Measurements from ENCODE around the gene KCNJ9. TPM values are rescaled to one million over a fixed set of nuclear protein-coding genes. Genes with fewer than 3 reads are reported as not detected.
"Not testable (repeated sequence)": the region's sequence is repeated elsewhere in the genome, so short reads cannot be mapped to it uniquely, and the experiment has no call there.

Gene KCNJ9
- total and polyA plus RNA-seq, 10 of the 15 experiments (the other 5 are each of a cell fraction or from before 2014, with no cell fraction given), result 0.12 TPM; not detected in 9

GRCh38 chr1:160049101-160049500 is 32.2 kb upstream of the KCNJ9 start:
- no TSS peak for BruUV-seq (replicated peaks)
- H2AFZ ChIP-seq (ENCODE audit: control insufficient read depth, low read depth, low read length), result no peak overlapping the region
- ChIA-PET SMC1A (ENCODE audit: uncharacterized antibody, unreplicated experiment) (interaction anchor here (6.5 kb wide), 1 partner anchor 30 kb away, joined by 89 read pairs; the partner anchor contains the start of gene KCNJ9), CTCF (interaction anchor here (1.0 to 49.8 kb wide), 3 partner anchors 12 to 42 kb away, joined by 3 to 1035 read pairs (median 3); partner anchors contain the start of genes IGSF8, KCNJ10 and KCNJ9), POLR2A (no interaction called here), RAD21 (ENCODE audit: unreplicated experiment) (no interaction called here)
- no peak for FAIRE-seq
- no peaks in the 10 kb centered on the region for H4K20me1 ChIP-seq (ENCODE audit: control insufficient read depth, insufficient read depth)
- no peak for ATAC-seq
- H3K9ac ChIP-seq (ENCODE audit: control insufficient read depth, insufficient read depth, low read length), result no peak overlapping the region
- intact Hi-C loops (cut with micrococcal nuclease; ENCODE audit: unreplicated experiment), result no loop called here
- 31% methylated on average over 3 of the region's 3 CpGs for WGBS (ENCODE audit: insufficient coverage, insufficient replicate concordance, low lambda C conversion rate, missing lambda C conversion rate)
- H3K27me3 ChIP-seq (replicated peaks in 1 of 2; ENCODE audit: control insufficient read depth in 2 of 2, insufficient read depth in 2 of 2, low read length in 1 of 2), result peaks cover 3 to 8% of the 10 kb centered on the region in 2 experiments
- no peaks in the 10 kb centered on the region for H3K9me3 ChIP-seq (replicated peaks; ENCODE audit: control insufficient read depth, insufficient read depth, low read length)
- no peak overlapping the region for H3K27ac ChIP-seq (ENCODE audit: control insufficient read depth, insufficient read depth)
- H3K36me3 ChIP-seq (ENCODE audit: control insufficient read depth in 2 of 2, insufficient read depth in 2 of 2, low read length in 1 of 2), result no peaks in the 10 kb centered on the region
- H3K4me2 ChIP-seq (ENCODE audit: control insufficient read depth, insufficient read depth), result no peak overlapping the region
- DNase-seq (ENCODE audit: low read depth, low spot score), result no peak
- in situ Hi-C loops (cut with MboI), result no loop called here
- no peak overlapping the region for H3K4me3 ChIP-seq
- H3K79me2 ChIP-seq (ENCODE audit: control insufficient read depth, insufficient read depth, low read length), result no peaks in the 10 kb centered on the region
- H3K4me1 ChIP-seq (ENCODE audit: control insufficient read depth, insufficient read depth, low read length), result peaks cover 11% of the 10 kb centered on the region
- TF ChIP-seq ZBTB33 (IDR thresholded peaks at IDR 0.05), result no peak
- no peak for TF ChIP-seq SREBF2 (IDR thresholded peaks at IDR 0.05; ENCODE audit: low read length)
- TF ChIP-seq MYB (IDR thresholded peaks at IDR 0.05; ENCODE audit: borderline replicate concordance, low read depth, low read length), result no peak
- TF ChIP-seq CREB1 (IDR thresholded peaks at IDR 0.05; ENCODE audit: low read depth), result no peak
- no peak for TF ChIP-seq WRNIP1 (IDR thresholded peaks at IDR 0.05; ENCODE audit: borderline replicate concordance, low read depth, low read length)
- no peak for TF ChIP-seq HDGF (IDR thresholded peaks at IDR 0.05)
- no peak for TF ChIP-seq CREM (IDR thresholded peaks at IDR 0.05; ENCODE audit: low read depth)
- TF ChIP-seq RCOR1 (conservative IDR thresholded peaks at IDR 0.05; ENCODE audit: low read depth, low read length), result no peak

GRCh38 chr1:160050182-160050581 is 31.2 kb upstream of the KCNJ9 start:
- H3K36me3 ChIP-seq (ENCODE audit: control insufficient read depth in 2 of 2, insufficient read depth in 2 of 2, low read length in 1 of 2); H3K79me2 ChIP-seq (ENCODE audit: control insufficient read depth, insufficient read depth, low read length); in situ Hi-C loops (cut with MboI); H3K9ac ChIP-seq (ENCODE audit: control insufficient read depth, insufficient read depth, low read length); H3K4me2 ChIP-seq (ENCODE audit: control insufficient read depth, insufficient read depth); DNase-seq (ENCODE audit: low read depth, low spot score); POLR2A ChIA-PET; H2AFZ ChIP-seq (ENCODE audit: control insufficient read depth, low read depth, low read length); ATAC-seq; RAD21 ChIA-PET (ENCODE audit: unreplicated experiment); H3K27ac ChIP-seq (ENCODE audit: control insufficient read depth, insufficient read depth); H3K4me3 ChIP-seq; H3K9me3 ChIP-seq (replicated peaks; ENCODE audit: control insufficient read depth, insufficient read depth, low read length); H4K20me1 ChIP-seq (ENCODE audit: control insufficient read depth, insufficient read depth); BruUV-seq (replicated peaks); SMC1A ChIA-PET (ENCODE audit: uncharacterized antibody, unreplicated experiment); FAIRE-seq; H3K27me3 ChIP-seq (replicated peaks in 1 of 2; ENCODE audit: control insufficient read depth in 2 of 2, insufficient read depth in 2 of 2, low read length in 1 of 2); intact Hi-C loops (cut with micrococcal nuclease; ENCODE audit: unreplicated experiment): not testable (repeated sequence)
- 44% methylated on average over 2 of the region's 2 CpGs for WGBS (ENCODE audit: insufficient coverage, insufficient replicate concordance, low lambda C conversion rate, missing lambda C conversion rate)
- H3K4me1 ChIP-seq (ENCODE audit: control insufficient read depth, insufficient read depth, low read length), result peaks cover 11% of the 10 kb centered on the region
- CTCF ChIA-PET, result interaction anchor here (0.8 to 49.8 kb wide), 4 partner anchors 34 to 327 kb away, joined by 3 to 1035 read pairs (median 5); partner anchors contain the start of genes IGSF8, KCNJ10 and KCNJ9
